Stimulated activated CD8-positive, alpha-beta memory T cell treated with anti-CD3 and anti-CD28 coated beads, Interleukin-7, amount 100 ng/mL, for 24 hours (primary cell): Measurements from ENCODE around the gene ABL2.

Source experiments
- DNase-seq: peaks from one replicate; pipeline ENCODE4 v3.0.0-alpha.2; 2020; ENCODE audit warnings: low read depth

ABL2 gene

GRCh38 chr1:179092896-179093461, 136.5 kb downstream of the ABL2 start:
- DNase-seq: no peak

GRCh38 chr1:179091691-179092165, 137.7 kb downstream of the ABL2 start:
- DNase-seq: no peak

- DNase-seq: no peak
Measured at GRCh38 chr1:179090923-179091322, 138.6 kb downstream of the ABL2 start.

GRCh38 chr1:179090522-179090921, 139.0 kb downstream of the ABL2 start:
- no peak for DNase-seq

GRCh38 chr1:179089827-179090482, 139.5 kb downstream of the ABL2 start:
- no peak for DNase-seq

GRCh38 chr1:179087665-179088064, 141.8 kb downstream of the ABL2 start:
- no peak for DNase-seq

GRCh38 chr1:179083533-179083932, 145.9 kb downstream of the ABL2 start:
- no peak for DNase-seq

- peak; percentile 10 for DNase-seq
Measured at GRCh38 chr1:179082999-179083335, 146.5 kb downstream of the ABL2 start.

- no peak for DNase-seq
Measured at GRCh38 chr1:179082333-179082998, 147.0 kb downstream of the ABL2 start.

- DNase-seq: peak; percentile 59
Measured at GRCh38 chr1:179081687-179082332, 147.7 kb downstream of the ABL2 start, which contains the start of gene TOR3A. TSS of gene TOR3A (plus strand) at chr1:179082070. CDS start at chr1:179082129, 59 bp downstream.

- no peak for DNase-seq
Measured at GRCh38 chr1:179080866-179081686, 148.4 kb downstream of the ABL2 start.

- DNase-seq: peak; percentile 10
Measured at GRCh38 chr1:179079113-179079761, 150.2 kb downstream of the ABL2 start.

- no peak for DNase-seq
Measured at GRCh38 chr1:179077396-179077795, 152.1 kb downstream of the ABL2 start.

GRCh38 chr1:179066471-179066870, 163.0 kb downstream of the ABL2 start:
- no peak for DNase-seq

- DNase-seq: no peak
Measured at GRCh38 chr1:179061360-179062282, 167.9 kb downstream of the ABL2 start.

- no peak for DNase-seq
Measured at GRCh38 chr1:179058487-179059483, 170.7 kb downstream of the ABL2 start.

- no peak for DNase-seq
Measured at GRCh38 chr1:179055937-179056336, 173.5 kb downstream of the ABL2 start.

GRCh38 chr1:179053486-179053885, 176.0 kb downstream of the ABL2 start:
- DNase-seq: no peak

- no peak for DNase-seq
Measured at GRCh38 chr1:179052776-179053175, 176.7 kb downstream of the ABL2 start.
